ENCODE measurements around the gene P3R3URF.

DNA sequence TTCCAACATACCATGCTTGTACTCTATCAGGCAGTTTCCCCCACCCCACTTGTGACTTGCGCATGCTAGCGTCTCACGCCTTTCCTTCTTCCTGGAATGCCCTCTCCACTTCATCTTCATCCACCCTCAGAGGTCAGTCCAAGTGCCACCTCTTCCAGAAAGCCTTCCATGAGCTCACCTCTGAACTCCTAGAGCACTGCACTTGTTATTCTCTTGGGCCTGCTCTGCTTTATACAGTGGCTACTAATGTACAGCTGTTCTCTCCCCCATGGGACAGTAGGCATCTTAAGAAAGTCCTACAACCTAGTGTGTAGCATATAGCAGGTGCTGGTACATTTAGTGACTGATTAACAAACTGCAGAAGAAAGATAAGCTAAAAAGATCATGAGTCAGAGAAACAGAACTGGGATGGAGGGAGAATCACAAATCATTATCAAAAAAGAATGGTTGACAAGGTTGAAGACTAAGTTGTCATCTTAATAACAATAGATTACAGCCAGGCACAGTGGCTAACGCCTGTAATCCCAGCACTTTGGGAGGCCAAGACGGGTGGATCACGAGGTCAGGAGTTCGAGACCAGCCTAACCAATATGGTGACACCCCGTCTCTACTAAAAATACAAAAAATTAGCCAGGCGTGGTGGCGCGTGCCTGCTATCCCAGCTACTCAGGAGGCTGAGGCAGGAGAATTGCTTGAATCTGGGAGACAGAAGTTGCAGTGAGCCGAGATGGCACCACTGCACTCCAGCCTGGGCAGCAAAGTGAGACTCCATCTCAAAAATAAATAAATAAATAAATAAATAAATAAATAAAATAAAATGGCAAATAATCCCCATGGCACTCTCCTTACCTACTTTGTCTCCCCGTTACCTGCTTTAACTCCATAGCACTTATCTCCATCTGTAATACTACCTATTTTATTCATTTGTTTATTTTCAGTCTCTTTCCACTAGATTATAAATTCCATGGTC is 17.7 kb downstream of the P3R3URF start:
- no peak for TF ChIP-seq POLR2AphosphoS5 (IDR thresholded peaks at IDR 0.05; ENCODE audit: low read depth, low read length)
- no peak for TF ChIP-seq POLR2A (IDR thresholded peaks at IDR 0.05; ENCODE audit: low read depth, low read length)

Measured in GM12892 (cell line).